ENCODE results near the gene ZSCAN1. TPM values are rescaled to one million over a fixed set of nuclear protein-coding genes. Genes with fewer than 3 reads are reported as not detected.

The ZSCAN1 gene
- total RNA-seq, 4 donors from 2014 or later: not detected

DNA sequence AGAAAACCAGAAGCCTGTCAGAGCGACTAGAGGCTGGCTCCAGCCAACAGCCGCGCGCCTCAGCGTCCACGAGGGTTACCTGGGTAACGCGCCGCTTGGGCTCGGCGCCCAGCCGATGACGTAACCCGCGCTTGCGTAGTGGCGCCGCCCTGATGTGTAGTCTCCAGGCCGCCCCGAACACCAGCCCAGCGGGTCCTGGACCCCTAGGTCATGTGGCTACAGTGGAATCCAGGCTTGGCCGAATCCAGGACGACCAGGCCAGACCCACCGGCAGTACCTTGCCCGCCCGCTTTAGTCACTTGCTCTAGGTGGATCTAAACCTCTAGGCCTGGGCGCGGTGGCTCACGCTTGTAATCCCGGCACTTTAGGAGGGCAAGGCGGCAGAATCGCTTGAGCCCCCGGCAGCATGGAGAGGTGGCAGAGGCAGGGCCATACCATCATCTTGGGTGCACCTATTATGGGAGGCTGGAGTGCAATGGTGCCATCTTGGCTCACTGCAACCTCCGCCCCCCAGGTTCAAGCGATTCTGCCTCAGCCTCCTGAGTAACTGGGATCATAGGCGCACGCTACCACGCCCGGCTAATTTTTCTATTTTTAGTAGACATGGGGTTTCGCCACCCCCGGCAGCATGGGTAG, 24.0 kb upstream of the ZSCAN1 start:
- H3K9me3 ChIP-seq: peaks cover 0 to 75% (median 0%) of the 10 kb centered on the region in 3 donors
- 27 to 40% methylated on average over 1 to 3 of the region's 41 CpGs for WGBS, 2 donors (ENCODE audit: low coverage in 1 of 2)
- peaks cover 0 to 25% (median 0%) of the 10 kb centered on the region in 3 donors for H3K4me1 ChIP-seq
- no peaks in the 10 kb centered on the region for H3K27me3 ChIP-seq
- H3K27ac ChIP-seq: peak overlapping the region in 3 of 4 donors; percentile 72 to 91 (median 81)
- TF ChIP-seq, protein P1, sequence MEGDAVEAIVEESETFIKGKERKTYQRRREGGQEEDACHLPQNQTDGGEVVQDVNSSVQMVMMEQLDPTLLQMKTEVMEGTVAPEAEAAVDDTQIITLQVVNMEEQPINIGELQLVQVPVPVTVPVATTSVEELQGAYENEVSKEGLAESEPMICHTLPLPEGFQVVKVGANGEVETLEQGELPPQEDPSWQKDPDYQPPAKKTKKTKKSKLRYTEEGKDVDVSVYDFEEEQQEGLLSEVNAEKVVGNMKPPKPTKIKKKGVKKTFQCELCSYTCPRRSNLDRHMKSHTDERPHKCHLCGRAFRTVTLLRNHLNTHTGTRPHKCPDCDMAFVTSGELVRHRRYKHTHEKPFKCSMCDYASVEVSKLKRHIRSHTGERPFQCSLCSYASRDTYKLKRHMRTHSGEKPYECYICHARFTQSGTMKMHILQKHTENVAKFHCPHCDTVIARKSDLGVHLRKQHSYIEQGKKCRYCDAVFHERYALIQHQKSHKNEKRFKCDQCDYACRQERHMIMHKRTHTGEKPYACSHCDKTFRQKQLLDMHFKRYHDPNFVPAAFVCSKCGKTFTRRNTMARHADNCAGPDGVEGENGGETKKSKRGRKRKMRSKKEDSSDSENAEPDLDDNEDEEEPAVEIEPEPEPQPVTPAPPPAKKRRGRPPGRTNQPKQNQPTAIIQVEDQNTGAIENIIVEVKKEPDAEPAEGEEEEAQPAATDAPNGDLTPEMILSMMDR (IDR thresholded peaks at IDR 0.05): peak in 1 of 4 experiments; percentile 25
- peak in 1 of 2 donors; percentile 16 for TF ChIP-seq POLR2A (IDR thresholded peaks at IDR 0.05)
- TF ChIP-seq EP300 (IDR thresholded peaks at IDR 0.05): no peak
- TF ChIP-seq POLR2AphosphoS5 (IDR thresholded peaks at IDR 0.05): peak; percentile 41
- ATAC-seq: peak; percentile 96
- H3K4me3 ChIP-seq: peak overlapping the region; percentile 3 to 59
- peaks cover 0 to 29% of the 10 kb centered on the region in 2 donors for H3K36me3 ChIP-seq

- Histone ChIP-seq H3K4me1 (peaks cover 0 to 23% (median 0%) of the 10 kb centered on the region in 3 donors), H3K36me3 (peaks cover 0 to 21% of the 10 kb centered on the region in 2 donors), H3K27me3 (no peaks in the 10 kb centered on the region), H3K9me3 (peaks cover 0 to 68% (median 0%) of the 10 kb centered on the region in 3 donors), H3K27ac (peak overlapping the region in 1 of 4 donors; percentile 91), H3K4me3 (peak overlapping the region in 1 of 2 donors; percentile 59)
- no peak for ATAC-seq
- 33 to 63% methylated on average over 18 to 19 of the region's 22 CpGs for WGBS, 2 donors (ENCODE audit: low coverage in 1 of 2)
- TF ChIP-seq POLR2AphosphoS5 (IDR thresholded peaks at IDR 0.05) (no peak), POLR2A (IDR thresholded peaks at IDR 0.05) (no peak), EP300 (IDR thresholded peaks at IDR 0.05) (no peak)
- TF ChIP-seq, protein P1 (IDR thresholded peaks at IDR 0.05): no peak
These were observed 23.3 kb upstream of the ZSCAN1 start for GRCh38 chr19:58010507-58010906.

GRCh38 chr19:58014141-58014540, 19.7 kb upstream of the ZSCAN1 start:
- no peak overlapping the region for H3K4me3 ChIP-seq
- H3K27me3 ChIP-seq: peaks cover 8% of the 10 kb centered on the region
- TF ChIP-seq, protein P1 (IDR thresholded peaks at IDR 0.05): no peak
- TF ChIP-seq POLR2A (IDR thresholded peaks at IDR 0.05) (no peak), EP300 (IDR thresholded peaks at IDR 0.05) (no peak), POLR2AphosphoS5 (IDR thresholded peaks at IDR 0.05) (no peak)
- H3K9me3 ChIP-seq: peaks cover 0 to 36% (median 0%) of the 10 kb centered on the region in 3 donors
- H3K36me3 ChIP-seq: no peaks in the 10 kb centered on the region
- no peak overlapping the region for H3K27ac ChIP-seq
- WGBS, 2 donors (ENCODE audit: low coverage in 1 of 2): 49 to 80% methylated on average over 1 to 5 of the region's 5 CpGs
- no peak for ATAC-seq
- H3K4me1 ChIP-seq: peaks cover 0 to 16% (median 0%) of the 10 kb centered on the region in 3 donors

DNA sequence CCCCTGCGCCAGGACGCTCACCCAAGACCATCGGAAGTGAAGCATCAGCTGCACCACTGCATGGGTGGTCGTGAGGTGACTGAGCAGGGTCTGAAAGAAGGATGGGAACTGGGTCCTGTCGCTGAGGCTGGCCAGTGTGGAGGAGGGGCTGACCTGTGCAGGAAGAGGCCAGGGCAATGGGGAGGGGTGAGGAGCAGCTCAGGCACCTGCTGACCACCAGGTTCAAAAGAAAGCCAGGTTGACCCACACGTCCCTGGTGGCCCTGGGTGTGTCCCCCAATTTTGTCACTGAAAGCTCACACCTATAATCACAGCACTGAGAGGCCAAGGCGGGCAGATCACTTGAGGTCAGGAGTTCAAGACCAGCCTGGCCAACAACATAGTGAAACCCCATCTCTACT, 13.7 kb upstream of the ZSCAN1 start:
- H3K9me3 ChIP-seq: no peaks in the 10 kb centered on the region
- no peak for ATAC-seq

More for the DNA sequence above, 13.7 kb upstream of the ZSCAN1 start:
- no peaks in the 10 kb centered on the region for H3K36me3 ChIP-seq
- no peaks in the 10 kb centered on the region for H3K4me1 ChIP-seq
- 86% methylated on average over 6 of the region's 7 CpGs; no CpG with 5 or more reads in 1 of the 2 donors for WGBS, 2 donors (ENCODE audit: low coverage in 1 of 2)
- TF ChIP-seq, protein P1 (IDR thresholded peaks at IDR 0.05): no peak
- TF ChIP-seq EP300 (IDR thresholded peaks at IDR 0.05) (no peak), POLR2A (IDR thresholded peaks at IDR 0.05) (no peak), POLR2AphosphoS5 (IDR thresholded peaks at IDR 0.05) (no peak)
- no peak overlapping the region for H3K4me3 ChIP-seq
- no peak overlapping the region for H3K27ac ChIP-seq
- H3K27me3 ChIP-seq: peaks cover 13% of the 10 kb centered on the region
